ENCODE data around the gene TRIM47.

TRIM47 gene

DNA sequence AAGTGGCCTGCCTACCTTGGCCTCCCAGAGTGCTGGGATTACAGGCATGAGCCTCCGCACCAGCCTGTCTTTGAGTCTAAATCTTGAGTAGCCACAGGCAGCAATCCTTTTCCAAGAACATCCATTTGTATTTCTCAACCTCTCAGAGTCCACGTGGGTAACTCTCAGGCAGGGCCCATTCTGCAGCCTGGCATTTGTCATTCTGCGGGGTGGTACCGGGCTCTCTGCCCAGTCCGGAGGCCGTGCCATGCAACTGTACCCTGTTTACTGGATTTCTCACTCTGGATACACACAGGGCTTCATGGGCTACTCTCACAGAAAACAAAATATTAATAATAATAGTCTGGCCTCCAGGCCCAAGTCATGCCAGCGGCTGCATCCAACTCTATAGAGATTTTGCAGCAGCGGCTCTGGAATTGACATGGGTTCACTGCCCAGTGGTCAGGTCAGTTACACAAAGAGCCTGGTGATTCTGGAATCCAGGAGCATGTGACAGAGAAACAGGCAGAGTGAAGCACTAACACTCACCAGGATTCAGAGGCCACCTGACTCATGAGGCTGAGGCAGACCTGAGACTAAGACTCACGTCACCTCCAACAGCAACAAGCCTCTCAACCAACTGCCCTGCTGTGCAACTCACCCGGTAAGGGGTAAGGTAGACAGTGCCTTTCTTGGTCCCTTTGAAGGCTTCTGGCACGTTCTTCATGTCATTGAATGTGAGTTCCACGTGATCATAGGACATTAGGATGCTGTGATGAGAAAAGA lies 27.3 kb downstream of the TRIM47 start:
- Mint-ChIP-seq H3K4me1 (peaks cover 24% of the 10 kb centered on the region), H3K4me3 (peak overlapping the region in 2 of 3 experiments; percentile 39 to 51), H3K36me3 (ENCODE audit: low read depth) (peaks cover 30% of the 10 kb centered on the region), H3K27me3 (ENCODE audit: low read depth) (no peaks in the 10 kb centered on the region), H3K27ac (no peak overlapping the region), H3K9me3 (no peaks in the 10 kb centered on the region)
- TF ChIP-seq, protein P1, sequence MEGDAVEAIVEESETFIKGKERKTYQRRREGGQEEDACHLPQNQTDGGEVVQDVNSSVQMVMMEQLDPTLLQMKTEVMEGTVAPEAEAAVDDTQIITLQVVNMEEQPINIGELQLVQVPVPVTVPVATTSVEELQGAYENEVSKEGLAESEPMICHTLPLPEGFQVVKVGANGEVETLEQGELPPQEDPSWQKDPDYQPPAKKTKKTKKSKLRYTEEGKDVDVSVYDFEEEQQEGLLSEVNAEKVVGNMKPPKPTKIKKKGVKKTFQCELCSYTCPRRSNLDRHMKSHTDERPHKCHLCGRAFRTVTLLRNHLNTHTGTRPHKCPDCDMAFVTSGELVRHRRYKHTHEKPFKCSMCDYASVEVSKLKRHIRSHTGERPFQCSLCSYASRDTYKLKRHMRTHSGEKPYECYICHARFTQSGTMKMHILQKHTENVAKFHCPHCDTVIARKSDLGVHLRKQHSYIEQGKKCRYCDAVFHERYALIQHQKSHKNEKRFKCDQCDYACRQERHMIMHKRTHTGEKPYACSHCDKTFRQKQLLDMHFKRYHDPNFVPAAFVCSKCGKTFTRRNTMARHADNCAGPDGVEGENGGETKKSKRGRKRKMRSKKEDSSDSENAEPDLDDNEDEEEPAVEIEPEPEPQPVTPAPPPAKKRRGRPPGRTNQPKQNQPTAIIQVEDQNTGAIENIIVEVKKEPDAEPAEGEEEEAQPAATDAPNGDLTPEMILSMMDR (IDR thresholded peaks at IDR 0.05; ENCODE audit: unreplicated experiment in 3 of 3): no peak

DNA sequence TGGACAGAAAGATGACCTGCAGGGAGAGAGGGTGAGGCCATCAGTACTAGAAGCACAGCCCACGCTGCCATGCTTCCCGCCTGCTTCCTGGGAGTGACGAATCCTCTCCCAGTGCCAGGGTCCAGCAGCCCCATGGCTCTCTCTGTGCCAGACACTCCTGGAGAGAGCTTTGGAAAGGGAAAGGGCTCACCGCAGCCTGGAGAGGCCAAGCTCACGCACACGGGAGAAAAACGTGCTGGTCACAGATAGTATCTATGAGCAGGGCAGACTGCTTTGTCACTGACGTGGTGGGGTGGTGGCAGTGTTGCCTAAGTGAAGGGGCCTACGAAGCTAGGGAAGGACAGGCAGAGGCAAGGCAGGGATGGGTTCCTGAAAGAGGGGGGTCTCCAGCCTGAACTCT lies 28.7 kb downstream of the TRIM47 start:
- Mint-ChIP-seq H3K27me3 (ENCODE audit: low read depth) (no peaks in the 10 kb centered on the region), H3K36me3 (ENCODE audit: low read depth) (peaks cover 38% of the 10 kb centered on the region)

DNA sequence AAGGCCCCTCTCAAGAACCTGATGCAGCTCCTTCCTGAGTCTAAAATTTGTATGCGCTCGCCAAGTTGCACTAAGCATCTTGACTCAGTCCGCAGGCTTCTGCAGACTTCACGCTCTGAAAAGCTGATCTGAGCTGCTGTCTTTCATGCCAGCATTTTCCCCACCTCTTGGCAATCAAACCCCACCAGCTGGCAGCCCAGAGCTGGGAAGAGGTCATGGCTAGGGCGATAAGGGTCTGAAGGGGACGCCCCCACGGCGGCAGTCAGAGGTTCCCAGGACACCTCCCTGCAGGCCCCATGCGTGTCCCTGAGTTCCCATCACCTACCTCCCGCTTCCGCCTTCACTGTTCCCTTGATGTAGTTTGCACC lies 29.1 kb downstream of the TRIM47 start:
- Mint-ChIP-seq H3K27me3 (ENCODE audit: low read depth) (no peaks in the 10 kb centered on the region), H3K4me1 (peaks cover 29% of the 10 kb centered on the region), H3K36me3 (ENCODE audit: low read depth) (peaks cover 38% of the 10 kb centered on the region), H3K4me3 (no peak overlapping the region), H3K27ac (peak overlapping the region in 2 of 3 experiments; percentile 67 to 87), H3K9me3 (no peaks in the 10 kb centered on the region)
- TF ChIP-seq, protein P1 (IDR thresholded peaks at IDR 0.05; ENCODE audit: unreplicated experiment in 3 of 3): no peak

More for the DNA sequence above, 28.7 kb downstream of the TRIM47 start:
- Mint-ChIP-seq H3K4me3 (no peak overlapping the region), H3K4me1 (peaks cover 33% of the 10 kb centered on the region), H3K9me3 (no peaks in the 10 kb centered on the region), H3K27ac (peak overlapping the region in 2 of 3 experiments; percentile 67 to 87)
- TF ChIP-seq, protein P1 (IDR thresholded peaks at IDR 0.05; ENCODE audit: unreplicated experiment in 3 of 3): no peak

DNA sequence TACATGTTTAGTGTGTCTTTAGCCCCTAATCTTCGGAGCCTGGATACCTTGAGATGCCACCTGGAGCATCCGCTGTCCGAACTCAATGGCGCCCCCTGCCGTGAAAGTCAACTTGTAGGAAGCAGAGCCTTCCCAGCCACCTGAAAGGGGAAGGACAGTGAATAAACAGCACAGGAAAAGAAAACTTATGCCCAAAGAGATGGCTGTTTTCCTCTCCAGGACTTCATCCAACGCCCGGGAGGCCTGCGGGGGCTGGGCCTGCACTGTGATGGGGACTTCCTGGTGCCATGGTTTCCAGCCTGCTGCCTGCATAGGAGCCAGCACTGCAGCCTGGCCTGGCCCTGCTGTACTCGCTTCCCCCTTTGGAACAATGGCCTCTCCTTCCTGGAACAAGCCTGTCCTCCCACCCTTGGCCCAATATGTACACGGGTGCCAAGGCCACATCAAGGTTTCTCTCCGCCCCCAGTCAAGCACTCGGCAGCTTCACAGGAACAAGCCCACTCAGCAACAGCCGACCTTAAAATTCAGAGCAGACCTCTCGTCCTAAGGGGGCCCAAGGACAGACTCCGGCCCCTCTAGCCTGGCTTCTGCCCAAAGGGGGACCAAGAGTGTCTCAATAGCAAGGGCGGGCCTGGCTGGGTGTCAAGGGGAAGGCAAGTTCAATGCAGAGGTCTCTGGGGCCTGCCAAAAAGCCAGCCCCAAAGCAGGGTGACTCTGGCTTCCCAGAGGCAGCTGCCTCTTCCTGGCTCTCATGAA lies 29.7 kb downstream of the TRIM47 start:
- Mint-ChIP-seq H3K27ac (peak overlapping the region; percentile 58 to 87 (median 59)), H3K9me3 (no peaks in the 10 kb centered on the region), H3K27me3 (ENCODE audit: low read depth) (no peaks in the 10 kb centered on the region), H3K4me1 (peaks cover 27% of the 10 kb centered on the region), H3K4me3 (peak overlapping the region in 1 of 3 experiments; percentile 55), H3K36me3 (ENCODE audit: low read depth) (peaks cover 38% of the 10 kb centered on the region)
- TF ChIP-seq, protein P1 (IDR thresholded peaks at IDR 0.05; ENCODE audit: unreplicated experiment in 3 of 3): peak; percentile 59 to 63 (median 60)

DNA sequence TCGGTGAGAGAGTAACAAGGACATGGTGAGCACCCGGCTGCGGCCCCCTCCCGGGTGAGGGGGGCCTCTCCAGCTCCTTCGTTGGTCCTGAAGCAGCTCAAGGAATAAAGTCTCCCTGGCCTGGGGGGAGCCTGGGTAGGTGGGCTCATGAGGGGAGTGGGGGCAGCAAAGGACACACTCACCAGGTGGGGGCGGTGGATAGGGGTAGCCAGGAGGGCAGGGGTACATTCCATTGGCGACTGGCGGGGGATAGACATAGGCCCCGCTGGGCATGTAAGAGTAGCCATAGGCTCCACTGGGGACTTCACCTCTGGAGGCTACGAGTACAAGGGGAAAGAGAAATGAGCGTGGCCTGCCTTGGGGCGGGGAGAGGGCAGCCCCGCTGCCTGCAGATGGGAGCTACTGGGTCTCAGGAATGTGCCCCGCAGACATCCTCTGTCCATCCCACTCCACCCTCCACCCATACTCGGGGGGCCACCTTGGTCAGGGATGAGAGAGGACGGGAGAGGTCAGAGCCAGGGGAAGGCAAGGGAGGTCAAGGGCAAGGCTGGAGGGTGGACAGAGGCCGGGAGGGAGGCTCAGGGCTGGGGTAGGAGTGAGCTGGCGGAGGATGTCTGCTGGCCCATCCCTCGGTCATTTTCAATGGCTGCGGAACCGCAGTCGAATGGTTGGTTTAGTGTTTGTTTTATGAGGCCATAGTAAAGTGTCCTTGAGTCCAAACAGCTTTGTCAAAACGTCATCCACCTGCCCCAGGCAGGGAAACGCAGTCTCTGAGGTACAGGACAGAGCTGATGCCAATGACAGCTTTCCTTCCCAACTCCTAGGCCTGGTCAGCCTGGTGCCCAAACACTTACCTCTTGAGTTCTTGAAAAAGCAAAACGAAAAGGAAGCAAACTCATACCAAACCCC lies 30.5 kb downstream of the TRIM47 start:
- H3K36me3 Mint-ChIP-seq (ENCODE audit: low read depth): peaks cover 38% of the 10 kb centered on the region
- peaks cover 27% of the 10 kb centered on the region for H3K4me1 Mint-ChIP-seq
- TF ChIP-seq, protein P1 (IDR thresholded peaks at IDR 0.05; ENCODE audit: unreplicated experiment in 3 of 3): no peak
- H3K4me3 Mint-ChIP-seq: peak overlapping the region in 1 of 3 experiments; percentile 55
- H3K9me3 Mint-ChIP-seq: no peaks in the 10 kb centered on the region
- peak overlapping the region; percentile 46 to 87 (median 58) for H3K27ac Mint-ChIP-seq
- H3K27me3 Mint-ChIP-seq (ENCODE audit: low read depth): no peaks in the 10 kb centered on the region
